ENCODE measurements around the gene PRRX2. TPM values are rescaled to one million over a fixed set of nuclear protein-coding genes. Genes with fewer than 3 reads are reported as not detected.

Gene PRRX2
- total and polyA plus RNA-seq, 2 of the 13 experiments (the other 11 are each of a cell fraction or from before 2014, with no cell fraction given), result 0.05 TPM; not detected in 1

- TF ChIP-seq IRX3 (CRISPR knock-in tag; IDR thresholded peaks at IDR 0.05; ENCODE audit: borderline replicate concordance, low read depth), result no peak
- TF ChIP-seq HNRNPK (IDR thresholded peaks at IDR 0.05; ENCODE audit: low read depth, low read length, poor library complexity, severe bottlenecking), result peak; percentile 75
- peak; percentile 89; the same call in 1 of the 2 replicates for TF ChIP-seq ARHGAP35 (CRISPR knock-in tag; IDR thresholded peaks at IDR 0.05; ENCODE audit: borderline replicate concordance)
- TF ChIP-seq RBM22 (optimal IDR thresholded peaks at IDR 0.05; ENCODE audit: low read length), result no peak
- peak; percentile 95 for TF ChIP-seq ZNF547 (CRISPR knock-in tag; IDR thresholded peaks at IDR 0.05)
- peak; percentile 88 for TF ChIP-seq NR2C2 (CRISPR knock-in tag; IDR thresholded peaks at IDR 0.05; ENCODE audit: borderline replicate concordance)
- TF ChIP-seq, protein P1, sequence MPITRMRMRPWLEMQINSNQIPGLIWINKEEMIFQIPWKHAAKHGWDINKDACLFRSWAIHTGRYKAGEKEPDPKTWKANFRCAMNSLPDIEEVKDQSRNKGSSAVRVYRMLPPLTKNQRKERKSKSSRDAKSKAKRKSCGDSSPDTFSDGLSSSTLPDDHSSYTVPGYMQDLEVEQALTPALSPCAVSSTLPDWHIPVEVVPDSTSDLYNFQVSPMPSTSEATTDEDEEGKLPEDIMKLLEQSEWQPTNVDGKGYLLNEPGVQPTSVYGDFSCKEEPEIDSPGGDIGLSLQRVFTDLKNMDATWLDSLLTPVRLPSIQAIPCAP (CRISPR knock-in tag; IDR thresholded peaks at IDR 0.05; ENCODE audit: low read depth), result no peak
- 0 out of 2 replicates have a peak, but pooled peaks have one; percentile 67 for TF ChIP-seq ZNF619 (CRISPR knock-in tag; IDR thresholded peaks at IDR 0.05)
- TF ChIP-seq BCL6 (CRISPR knock-in tag; IDR thresholded peaks at IDR 0.05), result peak; percentile 67; the same call in 1 of the 2 replicates
- TF ChIP-seq TFAP4 (IDR thresholded peaks at IDR 0.05; ENCODE audit: borderline replicate concordance, low read depth), result peak; percentile 44; the same call in 1 of the 2 replicates
- TF ChIP-seq SMARCE1 (IDR thresholded peaks at IDR 0.05; ENCODE audit: borderline replicate concordance), result no peak
- TF ChIP-seq NFYB (CRISPR knock-in tag; IDR thresholded peaks at IDR 0.05), result 0 out of 2 replicates have a peak, but pooled peaks have one; percentile 30
- peak; percentile 52; the same call in 1 of the 2 replicates for TF ChIP-seq ZNF12 (CRISPR knock-in tag; IDR thresholded peaks at IDR 0.05)
- no peak for TF ChIP-seq GLI4 (CRISPR knock-in tag; IDR thresholded peaks at IDR 0.05; ENCODE audit: borderline replicate concordance)
- TF ChIP-seq, protein P2, sequence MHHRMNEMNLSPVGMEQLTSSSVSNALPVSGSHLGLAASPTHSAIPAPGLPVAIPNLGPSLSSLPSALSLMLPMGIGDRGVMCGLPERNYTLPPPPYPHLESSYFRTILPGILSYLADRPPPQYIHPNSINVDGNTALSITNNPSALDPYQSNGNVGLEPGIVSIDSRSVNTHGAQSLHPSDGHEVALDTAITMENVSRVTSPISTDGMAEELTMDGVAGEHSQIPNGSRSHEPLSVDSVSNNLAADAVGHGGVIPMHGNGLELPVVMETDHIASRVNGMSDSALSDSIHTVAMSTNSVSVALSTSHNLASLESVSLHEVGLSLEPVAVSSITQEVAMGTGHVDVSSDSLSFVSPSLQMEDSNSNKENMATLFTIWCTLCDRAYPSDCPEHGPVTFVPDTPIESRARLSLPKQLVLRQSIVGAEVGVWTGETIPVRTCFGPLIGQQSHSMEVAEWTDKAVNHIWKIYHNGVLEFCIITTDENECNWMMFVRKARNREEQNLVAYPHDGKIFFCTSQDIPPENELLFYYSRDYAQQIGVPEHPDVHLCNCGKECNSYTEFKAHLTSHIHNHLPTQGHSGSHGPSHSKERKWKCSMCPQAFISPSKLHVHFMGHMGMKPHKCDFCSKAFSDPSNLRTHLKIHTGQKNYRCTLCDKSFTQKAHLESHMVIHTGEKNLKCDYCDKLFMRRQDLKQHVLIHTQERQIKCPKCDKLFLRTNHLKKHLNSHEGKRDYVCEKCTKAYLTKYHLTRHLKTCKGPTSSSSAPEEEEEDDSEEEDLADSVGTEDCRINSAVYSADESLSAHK (CRISPR knock-in tag; IDR thresholded peaks at IDR 0.05; ENCODE audit: borderline replicate concordance), result 0 out of 2 replicates have a peak, but pooled peaks have one; percentile 16
- no peak for TF ChIP-seq NAIF1 (CRISPR knock-in tag; IDR thresholded peaks at IDR 0.05; ENCODE audit: borderline replicate concordance)
- TF ChIP-seq MYC (CRISPR knock-in tag; IDR thresholded peaks at IDR 0.05; ENCODE audit: borderline replicate concordance), result peak; percentile 82; the same call in 1 of the 2 replicates
- no peak for TF ChIP-seq TCF7 (IDR thresholded peaks at IDR 0.05; ENCODE audit: low read depth)
- TF ChIP-seq ZBTB37 (CRISPR knock-in tag; IDR thresholded peaks at IDR 0.05), result no peak
- TF ChIP-seq ZNF414 (CRISPR knock-in tag; IDR thresholded peaks at IDR 0.05), result 0 out of 2 replicates have a peak, but pooled peaks have one; percentile 5
- TF ChIP-seq, protein P3, sequence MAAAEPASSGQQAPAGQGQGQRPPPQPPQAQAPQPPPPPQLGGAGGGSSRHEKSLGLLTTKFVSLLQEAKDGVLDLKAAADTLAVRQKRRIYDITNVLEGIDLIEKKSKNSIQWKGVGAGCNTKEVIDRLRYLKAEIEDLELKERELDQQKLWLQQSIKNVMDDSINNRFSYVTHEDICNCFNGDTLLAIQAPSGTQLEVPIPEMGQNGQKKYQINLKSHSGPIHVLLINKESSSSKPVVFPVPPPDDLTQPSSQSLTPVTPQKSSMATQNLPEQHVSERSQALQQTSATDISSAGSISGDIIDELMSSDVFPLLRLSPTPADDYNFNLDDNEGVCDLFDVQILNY (CRISPR knock-in tag; conservative IDR thresholded peaks at IDR 0.05), result peak; percentile 57
These were observed 23.5 kb upstream of the PRRX2 start, which contains the start of gene ASB6 (continued) for GRCh38 chr9:129641750-129642585.

Measured in HepG2 (cell line).